G401 (cell line): ENCODE results near the gene MTHFR. TPM values are rescaled to one million over a fixed set of nuclear protein-coding genes. Genes with fewer than 3 reads are reported as not detected.

Source experiments
- DNase-seq: peaks from one replicate; pipeline ENCODE4 v3.0.0-alpha.2; 2015; ENCODE audit warnings: low spot score
- in situ Hi-C: cut with HindIII; loops from 2 replicates; pipeline ENCODE4 v1.10.0; 2016; ENCODE audit warnings: low sequenced_read_pairs, mixed read lengths
- total RNA-seq: library from RNA; depleted of rRNA; stranded (reverse); fragments of >200 nt; shearing (Covaris generic); gene quantifications from 2 replicates; pipeline ENCODE4 v1.2.3, GENCODE V29; 2014; rRNA removed

The MTHFR gene
- 26.3 and 34.4 TPM in 2 replicates for total RNA-seq

GRCh38 chr1:11805422-11806306, at the start of gene MTHFR, which contains the start of gene CLCN6:
MTHFR (minus strand) TSS chr1:11805964; CDS start chr1:11803116, 2,848 bp downstream.
CLCN6 (plus strand) TSS chr1:11806191; CDS start chr1:11806263, 72 bp downstream.
- in situ Hi-C loops: no loop called here
- DNase-seq: peak; percentile 99

GRCh38 chr1:11855430-11855829, 49.7 kb upstream of the MTHFR start:
- in situ Hi-C loops: no loop called here
- no peak for DNase-seq

GRCh38 chr1:11854519-11854918, 48.8 kb upstream of the MTHFR start:
- no peak for DNase-seq

GRCh38 chr1:11851180-11851579, 45.4 kb upstream of the MTHFR start:
- in situ Hi-C loops: no loop called here
- DNase-seq: no peak

More at GRCh38 chr1:11854519-11854918, 48.8 kb upstream of the MTHFR start:
- in situ Hi-C loops: no loop called here

- no peak for DNase-seq
- in situ Hi-C loops: no loop called here
Observed at GRCh38 chr1:11850156-11850555, 44.4 kb upstream of the MTHFR start.

GRCh38 chr1:11848373-11848700, 42.6 kb upstream of the MTHFR start:
- DNase-seq: no peak
- in situ Hi-C loops: no loop called here

GRCh38 chr1:11847667-11848372, 42.1 kb upstream of the MTHFR start, which contains the start of gene NPPA:
NPPA (minus strand) TSS chr1:11847783; CDS start chr1:11847684, 99 bp downstream.
- in situ Hi-C loops: no loop called here
- no peak for DNase-seq

GRCh38 chr1:11845641-11846335, 40.0 kb upstream of the MTHFR start:
- DNase-seq: no peak

GRCh38 chr1:11842154-11843041, 36.6 kb upstream of the MTHFR start:
- no peak for DNase-seq
- in situ Hi-C loops: no loop called here

More at GRCh38 chr1:11845641-11846335, 40.0 kb upstream of the MTHFR start:
- in situ Hi-C loops: no loop called here

GRCh38 chr1:11841245-11842153, 35.7 kb upstream of the MTHFR start:
- DNase-seq: no peak
- in situ Hi-C loops: no loop called here

- in situ Hi-C loops: no loop called here
- DNase-seq: no peak
Observed at GRCh38 chr1:11839727-11840705, 34.3 kb upstream of the MTHFR start.

- peak; percentile 76 for DNase-seq
- in situ Hi-C loops: no loop called here
Observed at GRCh38 chr1:11838349-11839272, 32.8 kb upstream of the MTHFR start.

GRCh38 chr1:11837767-11838348, 32.1 kb upstream of the MTHFR start:
- in situ Hi-C loops: no loop called here

GRCh38 chr1:11836955-11837766, 31.4 kb upstream of the MTHFR start:
- in situ Hi-C loops: no loop called here
- DNase-seq: no peak

More at GRCh38 chr1:11837767-11838348, 32.1 kb upstream of the MTHFR start:
- no peak for DNase-seq
